ENCODE results near the gene SUN3.
"Not testable (repeated sequence)": the region's sequence is repeated elsewhere in the genome, so short reads cannot be mapped to it uniquely, and the experiment has no call there.

The SUN3 gene

DNA sequence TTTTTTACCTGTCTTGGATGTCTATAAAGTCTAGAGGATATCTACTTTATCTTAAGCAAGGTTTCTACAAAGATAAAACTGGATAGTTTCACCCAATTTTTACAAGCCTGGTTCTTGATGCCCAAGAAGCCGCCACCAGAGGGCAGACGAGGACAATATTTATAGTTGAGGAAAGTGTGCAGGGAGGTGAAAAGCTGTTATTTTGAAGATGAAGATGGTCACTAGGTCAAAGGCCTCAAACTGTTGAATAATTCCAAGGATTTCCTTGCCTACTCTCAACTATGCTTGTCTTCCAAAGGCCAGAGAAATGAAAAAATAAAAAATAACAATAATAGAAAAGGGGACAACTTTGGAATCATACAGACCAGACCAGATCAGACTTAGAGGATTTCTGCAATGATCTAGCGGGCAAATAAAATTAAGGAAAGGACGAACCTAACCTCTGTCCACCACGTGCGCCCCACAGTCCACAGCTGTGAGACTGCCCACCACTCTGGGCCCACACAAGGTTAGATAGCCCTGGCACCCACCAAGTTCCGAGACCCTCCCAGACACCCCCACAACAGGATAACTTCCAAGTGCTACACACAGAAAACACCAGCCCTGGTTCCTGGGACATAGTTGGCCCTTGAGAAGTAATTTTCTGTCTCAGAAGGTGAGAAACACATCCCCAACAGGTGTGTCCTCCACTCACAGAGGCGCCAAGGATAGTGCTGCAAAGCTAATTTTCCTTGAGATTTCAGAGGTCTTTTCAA is 83.5 kb downstream of the SUN3 start:
- peak; percentile 58 to 69 (median 66) for DNase-seq (ENCODE audit: low read depth in 4 of 4, low spot score in 1 of 4)

DNA sequence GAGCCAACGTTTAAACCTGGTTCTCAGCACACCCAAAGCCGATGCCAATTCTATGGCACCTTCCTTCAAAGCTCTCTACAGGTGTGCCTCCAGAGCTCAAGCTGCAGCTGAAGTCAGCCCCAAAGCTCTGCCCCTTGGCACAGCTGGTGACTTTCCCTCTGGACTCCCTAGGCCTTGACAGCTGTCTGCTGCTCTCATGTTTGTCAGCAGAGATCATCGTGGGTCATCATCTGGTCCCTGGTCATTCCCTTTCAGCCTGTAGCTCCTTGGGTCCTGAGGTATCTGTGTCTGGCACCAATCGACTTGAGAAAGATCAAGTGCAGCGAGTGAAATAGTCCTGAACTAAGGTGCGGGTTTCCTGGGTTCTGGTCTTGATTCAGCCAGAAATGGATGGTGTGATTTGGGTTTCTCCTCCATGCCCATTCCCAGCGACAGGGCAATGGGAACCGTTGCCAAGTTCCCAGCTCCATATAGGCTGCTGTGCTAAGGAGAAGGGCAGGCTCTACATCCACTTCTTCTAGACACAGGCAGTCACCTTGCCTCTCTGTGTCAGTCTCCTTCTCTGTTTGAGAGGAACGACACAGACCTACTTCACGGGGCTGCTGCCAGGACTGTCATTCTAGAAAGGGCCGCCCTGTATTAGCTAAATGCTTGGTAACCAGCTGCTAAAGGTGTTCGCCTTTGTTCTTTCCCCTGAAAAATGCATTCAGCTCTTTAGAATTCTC is 84.2 kb downstream of the SUN3 start:
- no peak for DNase-seq (ENCODE audit: low read depth in 4 of 4, low spot score in 1 of 4)

GRCh38 chr7:47943676-47944474 is 85.0 kb downstream of the SUN3 start:
- DNase-seq (ENCODE audit: low read depth in 4 of 4, low spot score in 1 of 4), result no peak

DNA sequence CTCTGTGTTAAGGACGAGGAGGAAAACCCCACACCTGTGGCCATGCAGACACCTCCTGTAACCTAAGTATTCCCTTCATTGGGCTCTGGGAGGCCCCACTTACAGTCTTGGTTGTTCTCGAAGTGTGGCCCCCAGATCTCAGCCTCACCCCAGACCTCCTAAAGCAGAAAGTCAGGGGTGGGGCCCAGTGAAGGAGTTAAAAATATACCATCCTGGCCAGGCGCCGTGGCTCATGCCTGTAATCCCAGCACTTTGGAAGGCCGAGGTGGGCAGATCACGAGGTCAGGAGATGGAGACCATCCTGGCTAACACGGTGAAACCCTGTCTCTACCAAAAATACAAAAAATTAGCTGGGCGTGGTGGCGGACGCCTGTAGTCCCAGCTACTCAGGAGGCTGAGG is 86.3 kb downstream of the SUN3 start:
- DNase-seq (ENCODE audit: low read depth in 4 of 4, low spot score in 1 of 4), result not testable (repeated sequence)

GRCh38 chr7:47942132-47942531 is 86.8 kb downstream of the SUN3 start:
- DNase-seq (ENCODE audit: low read depth in 4 of 4, low spot score in 1 of 4), result no peak

DNA sequence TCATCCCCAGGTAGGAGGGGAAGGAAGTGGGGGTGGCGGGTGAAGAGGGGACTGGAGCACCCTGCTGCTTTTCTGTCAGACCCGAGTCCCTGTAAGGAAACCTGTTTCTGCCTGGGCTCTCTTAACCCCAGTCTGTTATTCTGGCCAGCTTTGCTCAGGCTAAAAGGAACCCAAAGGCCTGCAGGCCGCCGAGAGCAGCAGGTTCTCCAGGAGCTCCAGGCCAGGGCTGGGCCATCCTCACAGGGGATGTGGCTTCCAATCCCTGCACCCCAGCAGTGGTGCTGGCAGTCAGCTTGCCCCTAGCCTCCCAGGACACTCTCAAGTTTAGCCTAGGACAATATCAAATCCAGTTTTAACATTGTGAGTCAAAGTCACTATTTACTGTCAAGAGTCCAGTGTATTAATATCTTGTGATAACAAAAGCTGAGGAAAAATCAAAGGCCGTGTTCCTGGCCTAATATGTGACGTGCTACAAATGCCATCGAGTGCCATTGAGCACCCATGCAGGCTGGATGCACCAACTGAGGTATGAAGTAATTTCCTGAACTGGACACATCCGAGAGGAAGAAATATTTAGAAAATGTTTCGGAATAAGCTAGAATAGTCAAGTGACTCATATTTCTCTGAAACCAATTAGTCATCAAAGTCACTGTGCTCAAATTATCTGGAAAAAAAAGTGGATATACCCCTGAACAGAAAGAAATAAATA is 87.6 kb downstream of the SUN3 start:
- DNase-seq (ENCODE audit: low read depth in 4 of 4, low spot score in 1 of 4), result no peak

DNA sequence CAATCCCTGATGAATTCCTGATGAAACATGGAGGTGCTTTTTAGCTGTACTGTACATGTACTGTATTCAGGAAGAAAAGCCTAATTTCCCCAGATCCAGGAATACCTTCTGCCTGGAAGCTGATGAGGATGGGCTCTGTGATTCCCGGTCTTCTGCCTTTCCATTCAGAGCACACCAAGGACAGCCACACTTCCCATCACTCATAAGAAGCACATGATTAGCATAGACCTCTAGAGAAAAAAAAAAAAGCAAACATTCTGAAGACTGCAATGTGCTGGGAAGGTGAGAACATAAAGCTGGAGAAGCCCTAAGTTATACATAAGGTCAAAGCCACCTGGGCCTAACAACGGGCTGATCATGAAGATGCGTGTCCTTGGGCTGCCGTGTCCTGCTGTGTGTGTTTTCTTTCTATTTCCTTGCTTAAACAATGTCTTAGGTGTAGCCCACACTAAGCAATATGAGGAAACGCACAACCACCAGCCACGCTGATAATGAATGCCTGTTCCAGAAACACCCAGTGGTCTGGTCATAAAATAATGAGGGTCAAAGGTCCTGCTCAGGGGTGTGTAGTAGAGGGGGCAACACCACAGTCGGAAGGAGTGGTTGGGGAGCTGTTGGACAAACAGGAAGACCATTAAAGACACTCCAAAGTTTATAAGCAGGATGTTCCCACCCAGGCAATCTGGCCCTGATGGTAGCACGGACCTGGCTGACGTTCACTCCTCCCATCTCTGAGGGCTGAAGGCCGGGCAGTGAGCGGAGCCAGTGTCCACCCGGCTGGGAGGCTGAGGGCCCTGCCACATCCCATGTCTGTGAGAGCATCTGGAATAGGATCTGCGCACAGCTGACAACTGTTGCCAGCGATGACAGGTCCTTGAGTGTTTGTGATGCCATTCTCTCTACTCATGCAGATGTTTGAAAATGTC is 88.6 kb downstream of the SUN3 start:
- no peak for DNase-seq (ENCODE audit: low read depth in 4 of 4, low spot score in 1 of 4)

DNA sequence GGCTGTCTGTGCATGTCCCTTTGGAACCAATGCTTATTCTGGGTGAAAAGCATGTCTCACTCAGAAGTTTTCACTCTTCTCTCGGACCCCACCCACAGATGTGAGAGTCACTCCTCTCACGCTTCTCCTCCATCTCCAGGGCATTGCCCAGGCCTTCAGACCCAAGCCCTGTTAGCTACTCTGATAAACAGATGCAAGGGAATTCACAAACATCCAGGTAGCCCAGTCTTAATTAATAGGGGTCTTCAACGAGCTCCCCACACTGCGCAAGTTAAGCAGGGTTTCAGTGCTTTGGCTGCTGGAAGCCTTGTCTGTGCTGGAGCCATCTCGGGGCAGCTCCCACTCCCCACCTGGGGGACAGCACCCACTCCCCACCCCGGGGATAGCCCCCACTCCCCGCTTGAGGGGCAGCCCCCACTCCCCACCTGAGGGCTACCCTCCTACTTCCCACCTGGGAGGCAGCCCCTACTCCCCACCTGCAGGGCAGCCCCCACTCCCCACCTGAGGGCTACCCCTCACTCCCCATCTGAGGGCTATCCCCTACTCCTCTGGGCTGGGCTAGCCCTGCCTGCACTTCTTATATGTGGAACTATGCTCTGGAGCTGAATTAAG is 89.4 kb downstream of the SUN3 start:
- DNase-seq (ENCODE audit: low read depth in 4 of 4, low spot score in 1 of 4), result no peak

- no peak for DNase-seq (ENCODE audit: low read depth in 4 of 4, low spot score in 1 of 4)
Measured at GRCh38 chr7:47938574-47939165, 90.2 kb downstream of the SUN3 start.

DNA sequence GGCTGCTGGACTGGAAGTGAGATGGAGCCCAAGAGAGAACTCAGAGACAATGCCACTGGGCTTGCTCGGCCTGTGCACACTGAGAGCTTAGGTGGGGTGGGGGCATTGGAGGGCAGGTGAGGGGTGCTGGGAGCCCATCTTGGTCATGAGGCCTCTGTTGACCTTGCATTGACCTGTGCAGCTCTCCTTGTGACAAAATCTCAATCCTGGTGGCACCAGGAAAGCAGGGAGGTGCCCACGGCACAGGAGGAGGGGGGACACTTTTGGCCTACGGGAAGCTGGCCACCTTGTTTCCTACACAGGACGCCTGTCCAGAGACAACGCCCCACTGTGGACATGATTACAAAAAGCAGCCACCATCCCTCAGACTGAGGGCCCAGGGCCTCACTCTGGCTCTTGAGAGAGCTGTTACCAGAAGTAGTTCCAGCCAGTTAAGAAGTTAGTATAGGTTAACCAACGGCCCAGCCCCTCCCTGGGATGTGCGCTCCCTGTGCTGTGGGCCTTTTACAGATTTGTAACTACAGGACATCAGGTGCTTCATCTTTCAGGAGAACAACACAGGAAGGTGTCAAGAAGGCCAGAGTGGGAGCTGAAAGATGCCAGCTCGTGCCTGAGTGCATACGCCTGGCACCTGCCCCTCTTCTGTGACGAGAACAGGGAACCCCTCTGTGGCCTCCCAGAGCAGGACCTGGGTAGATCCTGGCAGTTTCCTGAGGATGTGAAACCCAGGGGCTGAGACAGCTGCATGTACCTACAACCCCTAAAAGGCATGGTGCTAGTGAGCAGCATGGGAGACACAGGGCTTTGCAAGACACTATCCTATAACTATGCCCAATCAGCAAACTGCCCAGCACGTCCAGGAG is 91.0 kb downstream of the SUN3 start:
- no peak for DNase-seq (ENCODE audit: low read depth in 4 of 4, low spot score in 1 of 4)

All from stimulated activated CD4-positive, alpha-beta T cell treated with anti-CD3 and anti-CD28 coated beads, Interleukin-1b, Interleukin-23, amount 100 ng/mL, for 24 hours (primary cell).